ENCODE results near the gene TICRR. TPM values are rescaled to one million over a fixed set of nuclear protein-coding genes. Genes with fewer than 3 reads are reported as not detected.
A peak's percentile ranks its signal among the peaks of the same experiment; 100 is the strongest.

TICRR gene
- total RNA-seq, 1 experiment from 2014 or later = 45.2 TPM

DNA sequence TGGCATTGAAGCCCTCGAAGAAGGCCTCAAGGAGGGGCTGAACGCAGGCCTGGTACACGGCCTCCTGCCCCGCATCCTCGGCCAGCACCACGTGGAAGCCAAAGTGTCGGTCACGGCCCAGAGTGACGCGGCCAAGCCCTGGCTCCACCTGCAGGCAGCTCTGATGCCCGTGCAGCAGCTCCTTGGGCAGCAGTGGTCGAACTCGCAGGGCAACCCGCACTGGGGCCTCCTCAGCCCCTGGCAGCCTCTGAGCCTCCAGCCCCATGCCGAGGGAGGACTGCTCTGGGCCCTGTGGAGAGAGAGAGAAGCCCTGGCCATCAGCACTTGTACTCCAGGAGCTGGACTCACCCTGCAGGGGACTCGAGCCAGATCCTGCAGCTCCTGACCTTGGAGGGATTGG, 77.4 kb downstream of the TICRR start:
- Mint-ChIP-seq H3K9me3 (ENCODE audit: low read depth, unreplicated experiment) (no peaks in the 10 kb centered on the region), H3K4me1 (ENCODE audit: low read depth, unreplicated experiment) (peaks cover 11% of the 10 kb centered on the region), H3K27me3 (ENCODE audit: unreplicated experiment) (peaks cover 36% of the 10 kb centered on the region), H3K27ac (ENCODE audit: unreplicated experiment) (no peak overlapping the region), H3K4me3 (ENCODE audit: low read depth, unreplicated experiment) (no peak overlapping the region), H3K36me3 (ENCODE audit: insufficient read depth, unreplicated experiment) (peaks cover 15% of the 10 kb centered on the region)
- CTCF ChIA-PET = no interaction called here
- intact Hi-C loops (cut with micrococcal nuclease; ENCODE audit: unreplicated experiment) = no loop called here
- DNase-seq = no peak
- TF ChIP-seq, protein P1, sequence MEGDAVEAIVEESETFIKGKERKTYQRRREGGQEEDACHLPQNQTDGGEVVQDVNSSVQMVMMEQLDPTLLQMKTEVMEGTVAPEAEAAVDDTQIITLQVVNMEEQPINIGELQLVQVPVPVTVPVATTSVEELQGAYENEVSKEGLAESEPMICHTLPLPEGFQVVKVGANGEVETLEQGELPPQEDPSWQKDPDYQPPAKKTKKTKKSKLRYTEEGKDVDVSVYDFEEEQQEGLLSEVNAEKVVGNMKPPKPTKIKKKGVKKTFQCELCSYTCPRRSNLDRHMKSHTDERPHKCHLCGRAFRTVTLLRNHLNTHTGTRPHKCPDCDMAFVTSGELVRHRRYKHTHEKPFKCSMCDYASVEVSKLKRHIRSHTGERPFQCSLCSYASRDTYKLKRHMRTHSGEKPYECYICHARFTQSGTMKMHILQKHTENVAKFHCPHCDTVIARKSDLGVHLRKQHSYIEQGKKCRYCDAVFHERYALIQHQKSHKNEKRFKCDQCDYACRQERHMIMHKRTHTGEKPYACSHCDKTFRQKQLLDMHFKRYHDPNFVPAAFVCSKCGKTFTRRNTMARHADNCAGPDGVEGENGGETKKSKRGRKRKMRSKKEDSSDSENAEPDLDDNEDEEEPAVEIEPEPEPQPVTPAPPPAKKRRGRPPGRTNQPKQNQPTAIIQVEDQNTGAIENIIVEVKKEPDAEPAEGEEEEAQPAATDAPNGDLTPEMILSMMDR (IDR thresholded peaks at IDR 0.05; ENCODE audit: unreplicated experiment) = no peak
- no TSS peak for BruUV-seq (replicated peaks)

DNA sequence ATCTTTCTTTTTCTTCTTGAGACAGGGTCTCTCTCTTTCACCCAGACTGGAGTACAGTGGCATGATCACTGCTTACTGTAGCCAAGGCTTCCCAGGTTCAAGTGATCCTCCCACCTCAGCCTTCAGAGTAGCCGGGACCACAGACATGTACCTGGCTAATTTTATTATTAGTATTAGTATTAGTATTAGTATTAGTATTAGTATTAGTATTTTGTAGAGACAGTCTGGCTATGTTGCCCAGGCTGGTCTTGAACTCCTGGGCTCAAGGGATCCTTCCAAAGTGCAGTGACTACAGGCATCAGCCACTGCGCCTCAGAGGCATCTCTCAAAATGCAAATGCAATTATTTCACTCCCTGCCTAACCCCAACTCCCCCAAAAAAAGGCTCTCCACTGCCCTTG, 78.3 kb downstream of the TICRR start:
- peaks cover 15% of the 10 kb centered on the region for H3K36me3 Mint-ChIP-seq (ENCODE audit: insufficient read depth, unreplicated experiment)
- DNase-seq = no peak
- no peak overlapping the region for H3K4me3 Mint-ChIP-seq (ENCODE audit: low read depth, unreplicated experiment)
- peaks cover 11% of the 10 kb centered on the region for H3K4me1 Mint-ChIP-seq (ENCODE audit: low read depth, unreplicated experiment)
- TF ChIP-seq, protein P1 (IDR thresholded peaks at IDR 0.05; ENCODE audit: unreplicated experiment) = no peak
- BruUV-seq (replicated peaks) = no TSS peak
- no peak overlapping the region for H3K27ac Mint-ChIP-seq (ENCODE audit: unreplicated experiment)
- CTCF ChIA-PET = no interaction called here
- no peaks in the 10 kb centered on the region for H3K9me3 Mint-ChIP-seq (ENCODE audit: low read depth, unreplicated experiment)
- peaks cover 36% of the 10 kb centered on the region for H3K27me3 Mint-ChIP-seq (ENCODE audit: unreplicated experiment)
- intact Hi-C loops (cut with micrococcal nuclease; ENCODE audit: unreplicated experiment) = no loop called here

DNA sequence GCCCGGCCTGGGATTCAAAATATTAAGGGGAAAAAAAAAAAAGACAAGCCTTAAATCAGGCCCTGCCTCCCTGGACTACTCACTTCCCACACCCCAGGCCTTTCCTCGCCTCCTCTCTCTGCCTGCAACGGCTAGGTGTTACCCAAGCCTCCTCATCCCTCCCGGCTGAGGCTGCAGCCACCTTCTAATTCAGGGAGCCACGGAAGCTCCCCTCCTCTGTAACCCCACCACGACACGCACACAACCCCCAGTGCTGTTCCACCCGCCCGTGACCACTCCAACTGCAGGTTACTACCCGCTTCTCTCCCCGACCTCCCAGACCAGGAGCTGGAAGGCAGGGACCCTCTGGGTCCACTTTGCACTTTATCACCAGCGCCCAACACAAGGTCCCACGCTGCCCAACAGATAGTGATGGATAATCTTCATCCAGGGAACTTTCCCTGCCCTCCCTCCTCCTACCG, 79.1 kb downstream of the TICRR start:
- Mint-ChIP-seq H3K36me3 (ENCODE audit: insufficient read depth, unreplicated experiment) (peaks cover 15% of the 10 kb centered on the region), H3K9me3 (ENCODE audit: low read depth, unreplicated experiment) (no peaks in the 10 kb centered on the region), H3K27me3 (ENCODE audit: unreplicated experiment) (peaks cover 36% of the 10 kb centered on the region), H3K4me1 (ENCODE audit: low read depth, unreplicated experiment) (peaks cover 16% of the 10 kb centered on the region), H3K4me3 (ENCODE audit: low read depth, unreplicated experiment) (peak overlapping the region; percentile 86), H3K27ac (ENCODE audit: unreplicated experiment) (no peak overlapping the region)
- TF ChIP-seq, protein P1 (IDR thresholded peaks at IDR 0.05; ENCODE audit: unreplicated experiment) = no peak
- BruUV-seq (replicated peaks) = no TSS peak
- DNase-seq = no peak
- intact Hi-C loops (cut with micrococcal nuclease; ENCODE audit: unreplicated experiment) = no loop called here
- CTCF ChIA-PET = interaction anchor here (1.1 kb wide), 1 partner anchor 8 kb away, joined by 4 read pairs; no protein-coding TSS in a partner anchor

DNA sequence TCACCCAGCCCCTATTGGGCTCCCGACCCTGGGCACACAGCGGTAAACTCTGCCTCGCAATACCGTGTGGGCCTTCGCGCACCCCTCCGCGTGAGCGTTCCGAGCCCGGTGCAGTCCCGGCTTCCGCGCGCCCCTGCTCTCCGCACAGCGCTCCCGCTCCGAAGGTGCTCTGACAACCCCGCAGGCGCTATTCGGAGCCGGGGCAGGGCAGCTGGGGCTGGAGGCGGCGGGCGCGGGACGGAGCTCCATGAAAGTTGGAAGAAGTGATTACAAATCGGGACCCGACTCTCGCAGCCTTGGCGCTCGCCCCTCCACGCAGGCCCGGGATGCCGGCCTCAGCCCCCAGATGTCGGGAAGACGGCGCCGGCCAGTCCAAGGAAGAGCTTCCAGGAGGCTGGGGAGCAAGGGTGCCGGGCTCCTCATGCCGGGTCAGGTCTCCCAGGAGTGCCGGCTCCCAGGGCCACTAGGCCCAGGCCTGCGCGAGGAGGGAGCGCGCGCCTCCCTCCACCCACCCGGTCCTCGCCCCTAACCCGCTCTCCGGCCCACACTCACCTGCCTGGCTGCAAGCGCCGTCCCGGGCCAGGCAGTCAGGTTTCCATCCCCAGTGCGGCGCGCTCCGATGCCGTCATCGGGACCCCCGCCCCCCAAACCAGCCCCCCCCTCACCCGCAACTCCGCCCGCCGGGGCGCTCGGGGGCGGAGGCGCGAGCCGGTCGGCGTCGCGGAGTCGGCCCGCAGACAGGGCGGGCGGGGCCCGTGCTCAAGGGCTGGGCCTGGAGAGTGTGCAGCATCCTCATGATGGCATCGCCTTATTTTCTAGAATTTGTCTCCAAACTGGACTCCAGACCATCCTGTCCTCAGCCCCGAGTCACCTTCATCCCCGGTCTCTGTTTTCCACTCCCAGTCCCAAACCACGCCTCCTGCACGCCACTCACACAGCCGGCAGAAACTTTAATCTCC, 79.9 kb downstream of the TICRR start, which contains the start of gene KIF7:
Gene KIF7, minus strand, starts transcription at position 621 of the 959 bp plus-strand sequence. CDS start 2,537 bp downstream, outside the sequence.
- BruUV-seq (replicated peaks) = no TSS peak
- H3K27ac Mint-ChIP-seq (ENCODE audit: unreplicated experiment) = peak within 1 kb of the TSS; percentile 22
- H3K4me3 Mint-ChIP-seq (ENCODE audit: low read depth, unreplicated experiment) = peak within 1 kb of the TSS; percentile 86
- CTCF ChIA-PET = interaction anchor here (1.1 kb wide), 1 partner anchor 8 kb away, joined by 4 read pairs; no protein-coding TSS in a partner anchor
- peaks cover 19% of the 10 kb centered on the region for H3K4me1 Mint-ChIP-seq (ENCODE audit: low read depth, unreplicated experiment)
- peaks cover 15% of the 10 kb centered on the region for H3K36me3 Mint-ChIP-seq (ENCODE audit: insufficient read depth, unreplicated experiment)
- intact Hi-C loops (cut with micrococcal nuclease; ENCODE audit: unreplicated experiment) = no loop called here
- peaks cover 36% of the 10 kb centered on the region for H3K27me3 Mint-ChIP-seq (ENCODE audit: unreplicated experiment)
- TF ChIP-seq, protein P1 (IDR thresholded peaks at IDR 0.05; ENCODE audit: unreplicated experiment) = no peak
- no peaks in the 10 kb centered on the region for H3K9me3 Mint-ChIP-seq (ENCODE audit: low read depth, unreplicated experiment)
- DNase-seq = peak; percentile 36
